ENCODE results near the gene PLBD2. TPM values are rescaled to one million over a fixed set of nuclear protein-coding genes. Genes with fewer than 3 reads are reported as not detected.

PLBD2 gene
- total and polyA plus RNA-seq, 9 of the 15 experiments (the other 6 are each of a cell fraction or from before 2014, with no cell fraction given): 2.4 to 37.4 (median 6.0) TPM

DNA sequence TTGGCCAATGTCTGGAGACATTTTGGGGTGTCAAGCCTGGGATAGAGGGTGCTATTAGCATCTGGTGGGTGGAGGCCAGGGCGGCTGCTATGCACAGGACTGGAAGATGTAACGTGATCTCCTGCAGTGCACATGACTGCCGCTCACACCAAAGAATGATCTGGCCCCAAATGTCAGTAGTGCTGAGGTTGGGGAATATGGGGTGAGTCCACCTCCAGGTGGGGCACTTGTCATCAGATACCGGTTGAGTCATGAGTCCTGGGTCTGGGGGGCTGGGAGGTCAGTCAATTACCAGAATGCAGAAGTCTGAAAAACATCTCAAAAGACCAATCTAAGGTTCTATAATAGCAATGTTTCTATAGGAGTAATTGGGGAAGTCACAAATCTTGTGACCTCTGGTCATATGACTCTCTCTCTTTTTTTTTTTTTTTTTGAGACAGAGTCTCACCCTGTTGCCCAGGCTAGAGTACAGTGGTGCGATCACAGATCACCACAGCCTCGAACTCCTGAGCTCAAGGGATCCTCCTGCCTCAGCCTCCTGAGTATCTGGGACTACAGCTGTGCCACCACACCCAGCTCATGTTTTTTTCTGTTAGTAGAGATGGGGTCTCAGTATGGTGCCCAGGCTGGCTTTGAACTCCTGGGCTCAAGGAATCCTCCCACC lies 57.8 kb downstream of the PLBD2 start (continued):
- TF ChIP-seq FOXK1 (CRISPR knock-in tag; IDR thresholded peaks at IDR 0.05; ENCODE audit: borderline replicate concordance) (no peak), PHB2 (IDR thresholded peaks at IDR 0.05; ENCODE audit: low read depth) (no peak), ZNF354B (CRISPR knock-in tag; IDR thresholded peaks at IDR 0.05) (no peak), ZC3H4 (CRISPR knock-in tag; IDR thresholded peaks at IDR 0.05; ENCODE audit: borderline replicate concordance) (no peak), ELF2 (CRISPR knock-in tag; IDR thresholded peaks at IDR 0.05) (no peak), SLC30A9 (CRISPR knock-in tag; IDR thresholded peaks at IDR 0.05) (no peak), TAL1 (IDR thresholded peaks at IDR 0.05) (no peak), TCF7L2 (IDR thresholded peaks at IDR 0.05; ENCODE audit: low read depth, low read length) (0 out of 2 replicates have a peak, but pooled peaks have one; percentile 34)
- TF ChIP-seq, protein P1, sequence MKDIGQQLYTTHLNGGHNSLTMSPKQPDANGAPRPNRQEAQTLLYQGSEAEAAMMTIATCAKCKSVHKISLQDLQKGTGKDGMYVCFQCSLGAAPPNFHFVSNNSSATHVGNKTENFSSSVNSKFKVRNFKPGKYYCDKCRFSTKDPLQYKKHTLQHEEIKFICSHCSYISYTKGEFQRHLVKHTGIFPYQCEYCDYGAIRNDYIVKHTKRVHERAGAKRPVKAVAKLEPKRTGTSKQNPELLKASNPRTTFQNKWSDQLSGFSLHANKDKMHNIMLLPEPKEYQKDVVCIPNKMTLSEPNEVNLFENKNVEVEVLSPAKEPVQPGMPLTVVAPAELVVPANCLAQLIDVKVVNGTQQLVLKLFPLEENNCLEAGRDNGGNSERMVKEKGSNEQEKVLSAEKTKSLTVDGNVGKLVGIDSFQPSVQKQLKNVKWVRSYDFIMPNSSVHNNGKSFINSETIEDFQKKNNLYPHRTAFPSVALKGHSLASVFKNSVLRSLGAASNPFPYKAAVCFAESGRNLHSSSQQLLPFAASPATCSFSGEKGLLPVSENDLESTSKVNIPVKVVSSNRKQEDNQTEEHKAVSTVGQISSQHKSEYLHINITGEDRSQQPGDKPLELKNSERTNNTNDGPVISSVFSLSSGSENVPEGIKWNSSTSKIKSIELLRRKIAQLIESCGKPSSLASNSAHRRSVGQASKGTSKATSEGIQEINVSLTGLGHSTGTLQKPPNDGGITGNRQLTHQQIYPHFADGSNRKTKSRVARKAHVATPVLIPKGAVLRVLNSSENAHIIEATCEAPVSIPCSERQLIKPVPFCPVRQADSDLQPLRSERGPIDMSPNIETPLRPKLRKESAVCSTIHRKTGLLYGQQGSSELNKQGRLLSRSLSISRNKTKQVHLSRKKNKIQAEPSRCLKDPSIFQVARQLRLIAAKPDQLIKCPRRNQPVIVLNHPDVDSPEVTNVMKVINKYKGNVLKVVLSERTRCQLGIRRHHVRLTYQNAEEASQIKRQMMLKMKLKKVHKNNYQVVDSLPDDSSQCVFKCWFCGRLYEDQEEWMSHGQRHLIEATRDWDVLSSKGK (CRISPR knock-in tag; IDR thresholded peaks at IDR 0.05): no peak
- TF ChIP-seq, protein P2, sequence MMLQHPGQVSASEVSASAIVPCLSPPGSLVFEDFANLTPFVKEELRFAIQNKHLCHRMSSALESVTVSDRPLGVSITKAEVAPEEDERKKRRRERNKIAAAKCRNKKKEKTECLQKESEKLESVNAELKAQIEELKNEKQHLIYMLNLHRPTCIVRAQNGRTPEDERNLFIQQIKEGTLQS (IDR thresholded peaks at IDR 0.05): peak; percentile 71
- TF ChIP-seq, protein P2 (CRISPR knock-in tag; conservative IDR thresholded peaks at IDR 0.05): no peak
- TF ChIP-seq, protein P3, sequence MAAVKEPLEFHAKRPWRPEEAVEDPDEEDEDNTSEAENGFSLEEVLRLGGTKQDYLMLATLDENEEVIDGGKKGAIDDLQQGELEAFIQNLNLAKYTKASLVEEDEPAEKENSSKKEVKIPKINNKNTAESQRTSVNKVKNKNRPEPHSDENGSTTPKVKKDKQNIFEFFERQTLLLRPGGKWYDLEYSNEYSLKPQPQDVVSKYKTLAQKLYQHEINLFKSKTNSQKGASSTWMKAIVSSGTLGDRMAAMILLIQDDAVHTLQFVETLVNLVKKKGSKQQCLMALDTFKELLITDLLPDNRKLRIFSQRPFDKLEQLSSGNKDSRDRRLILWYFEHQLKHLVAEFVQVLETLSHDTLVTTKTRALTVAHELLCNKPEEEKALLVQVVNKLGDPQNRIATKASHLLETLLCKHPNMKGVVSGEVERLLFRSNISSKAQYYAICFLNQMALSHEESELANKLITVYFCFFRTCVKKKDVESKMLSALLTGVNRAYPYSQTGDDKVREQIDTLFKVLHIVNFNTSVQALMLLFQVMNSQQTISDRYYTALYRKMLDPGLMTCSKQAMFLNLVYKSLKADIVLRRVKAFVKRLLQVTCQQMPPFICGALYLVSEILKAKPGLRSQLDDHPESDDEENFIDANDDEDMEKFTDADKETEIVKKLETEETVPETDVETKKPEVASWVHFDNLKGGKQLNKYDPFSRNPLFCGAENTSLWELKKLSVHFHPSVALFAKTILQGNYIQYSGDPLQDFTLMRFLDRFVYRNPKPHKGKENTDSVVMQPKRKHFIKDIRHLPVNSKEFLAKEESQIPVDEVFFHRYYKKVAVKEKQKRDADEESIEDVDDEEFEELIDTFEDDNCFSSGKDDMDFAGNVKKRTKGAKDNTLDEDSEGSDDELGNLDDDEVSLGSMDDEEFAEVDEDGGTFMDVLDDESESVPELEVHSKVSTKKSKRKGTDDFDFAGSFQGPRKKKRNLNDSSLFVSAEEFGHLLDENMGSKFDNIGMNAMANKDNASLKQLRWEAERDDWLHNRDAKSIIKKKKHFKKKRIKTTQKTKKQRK (IDR thresholded peaks at IDR 0.05; ENCODE audit: borderline replicate concordance, low read depth, low read length): no peak
- TF ChIP-seq, protein P4, sequence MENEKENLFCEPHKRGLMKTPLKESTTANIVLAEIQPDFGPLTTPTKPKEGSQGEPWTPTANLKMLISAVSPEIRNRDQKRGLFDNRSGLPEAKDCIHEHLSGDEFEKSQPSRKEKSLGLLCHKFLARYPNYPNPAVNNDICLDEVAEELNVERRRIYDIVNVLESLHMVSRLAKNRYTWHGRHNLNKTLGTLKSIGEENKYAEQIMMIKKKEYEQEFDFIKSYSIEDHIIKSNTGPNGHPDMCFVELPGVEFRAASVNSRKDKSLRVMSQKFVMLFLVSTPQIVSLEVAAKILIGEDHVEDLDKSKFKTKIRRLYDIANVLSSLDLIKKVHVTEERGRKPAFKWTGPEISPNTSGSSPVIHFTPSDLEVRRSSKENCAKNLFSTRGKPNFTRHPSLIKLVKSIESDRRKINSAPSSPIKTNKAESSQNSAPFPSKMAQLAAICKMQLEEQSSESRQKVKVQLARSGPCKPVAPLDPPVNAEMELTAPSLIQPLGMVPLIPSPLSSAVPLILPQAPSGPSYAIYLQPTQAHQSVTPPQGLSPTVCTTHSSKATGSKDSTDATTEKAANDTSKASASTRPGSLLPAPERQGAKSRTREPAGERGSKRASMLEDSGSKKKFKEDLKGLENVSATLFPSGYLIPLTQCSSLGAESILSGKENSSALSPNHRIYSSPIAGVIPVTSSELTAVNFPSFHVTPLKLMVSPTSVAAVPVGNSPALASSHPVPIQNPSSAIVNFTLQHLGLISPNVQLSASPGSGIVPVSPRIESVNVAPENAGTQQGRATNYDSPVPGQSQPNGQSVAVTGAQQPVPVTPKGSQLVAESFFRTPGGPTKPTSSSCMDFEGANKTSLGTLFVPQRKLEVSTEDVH (IDR thresholded peaks at IDR 0.05; ENCODE audit: low read depth, partially characterized antibody): no peak
- TF ChIP-seq, protein P5, sequence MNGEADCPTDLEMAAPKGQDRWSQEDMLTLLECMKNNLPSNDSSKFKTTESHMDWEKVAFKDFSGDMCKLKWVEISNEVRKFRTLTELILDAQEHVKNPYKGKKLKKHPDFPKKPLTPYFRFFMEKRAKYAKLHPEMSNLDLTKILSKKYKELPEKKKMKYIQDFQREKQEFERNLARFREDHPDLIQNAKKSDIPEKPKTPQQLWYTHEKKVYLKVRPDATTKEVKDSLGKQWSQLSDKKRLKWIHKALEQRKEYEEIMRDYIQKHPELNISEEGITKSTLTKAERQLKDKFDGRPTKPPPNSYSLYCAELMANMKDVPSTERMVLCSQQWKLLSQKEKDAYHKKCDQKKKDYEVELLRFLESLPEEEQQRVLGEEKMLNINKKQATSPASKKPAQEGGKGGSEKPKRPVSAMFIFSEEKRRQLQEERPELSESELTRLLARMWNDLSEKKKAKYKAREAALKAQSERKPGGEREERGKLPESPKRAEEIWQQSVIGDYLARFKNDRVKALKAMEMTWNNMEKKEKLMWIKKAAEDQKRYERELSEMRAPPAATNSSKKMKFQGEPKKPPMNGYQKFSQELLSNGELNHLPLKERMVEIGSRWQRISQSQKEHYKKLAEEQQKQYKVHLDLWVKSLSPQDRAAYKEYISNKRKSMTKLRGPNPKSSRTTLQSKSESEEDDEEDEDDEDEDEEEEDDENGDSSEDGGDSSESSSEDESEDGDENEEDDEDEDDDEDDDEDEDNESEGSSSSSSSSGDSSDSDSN (IDR thresholded peaks at IDR 0.05; ENCODE audit: borderline replicate concordance in 1 of 2, low read depth in 2 of 2, low read length in 2 of 2): no peak

All from K562 (cell line).